Lower leg skin (tissue), 3 donors: ENCODE results near the gene STRBP.

ENCODE experiments used
- POLR2A ChIP-seq, 2 donors: fragments of 450-650 bp; IDR thresholded peaks; one replicate each; pipeline ENCODE4 v1.6.1; 2016 to 2017; ENCODE audit warnings: antibody characterized with exemption in 2 of 2, mild to moderate bottlenecking in 1 of 2, moderate library complexity in 1 of 2
- TF ChIP-seq, protein P1 (sequence below), 3 donors: fragments of 450-650 bp; IDR thresholded peaks; one replicate each; pipeline ENCODE4 v1.5.1; 2016; ENCODE audit warnings: antibody characterized with exemption in 3 of 3, mild to moderate bottlenecking in 3 of 3, moderate library complexity in 2 of 3

GRCh38 chr9:123138163-123138562 lies 130.2 kb downstream of the STRBP start:
- TF ChIP-seq, protein P1, sequence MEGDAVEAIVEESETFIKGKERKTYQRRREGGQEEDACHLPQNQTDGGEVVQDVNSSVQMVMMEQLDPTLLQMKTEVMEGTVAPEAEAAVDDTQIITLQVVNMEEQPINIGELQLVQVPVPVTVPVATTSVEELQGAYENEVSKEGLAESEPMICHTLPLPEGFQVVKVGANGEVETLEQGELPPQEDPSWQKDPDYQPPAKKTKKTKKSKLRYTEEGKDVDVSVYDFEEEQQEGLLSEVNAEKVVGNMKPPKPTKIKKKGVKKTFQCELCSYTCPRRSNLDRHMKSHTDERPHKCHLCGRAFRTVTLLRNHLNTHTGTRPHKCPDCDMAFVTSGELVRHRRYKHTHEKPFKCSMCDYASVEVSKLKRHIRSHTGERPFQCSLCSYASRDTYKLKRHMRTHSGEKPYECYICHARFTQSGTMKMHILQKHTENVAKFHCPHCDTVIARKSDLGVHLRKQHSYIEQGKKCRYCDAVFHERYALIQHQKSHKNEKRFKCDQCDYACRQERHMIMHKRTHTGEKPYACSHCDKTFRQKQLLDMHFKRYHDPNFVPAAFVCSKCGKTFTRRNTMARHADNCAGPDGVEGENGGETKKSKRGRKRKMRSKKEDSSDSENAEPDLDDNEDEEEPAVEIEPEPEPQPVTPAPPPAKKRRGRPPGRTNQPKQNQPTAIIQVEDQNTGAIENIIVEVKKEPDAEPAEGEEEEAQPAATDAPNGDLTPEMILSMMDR (IDR thresholded peaks at IDR 0.05), result no peak
- TF ChIP-seq POLR2A (IDR thresholded peaks at IDR 0.05), result no peak
